SK-N-SH treated with all-trans-retinoic acid at 6 μM for 48 hours (cell line): ENCODE measurements around the gene WDR3.

ENCODE experiments used
- ESRRG ChIP-seq: fragments of 250-450 bp; sonication (Bioruptor Pico); IDR thresholded peaks from 2 replicates; pipeline ENCODE4 v1.6.1; 2021; ENCODE audit warnings: mild to moderate bottlenecking
- RARB ChIP-seq: fragments of 250-450 bp; sonication (Bioruptor Pico); IDR thresholded peaks from 2 replicates; pipeline ENCODE4 v1.8.0; 2021; ENCODE audit warnings: mild to moderate bottlenecking, moderate library complexity
- ZC3H10 ChIP-seq: fragments of 250-450 bp; sonication (Bioruptor Pico); IDR thresholded peaks from 2 replicates; pipeline ENCODE4 v1.5.1; 2021; ENCODE audit warnings: mild to moderate bottlenecking, moderate library complexity
- ZFP30 ChIP-seq: fragments of 450-650 bp; formaldehyde crosslinking; IDR thresholded peaks from 2 replicates; pipeline ENCODE4 v1.5.0; 2022; ENCODE audit warnings: mild to moderate bottlenecking, moderate library complexity
- ZNF565 ChIP-seq: fragments of 450-650 bp; formaldehyde crosslinking; conservative IDR thresholded peaks from 2 replicates; pipeline ENCODE4 v1.5.0; 2020; ENCODE audit warnings: low read depth, mild to moderate bottlenecking, moderate library complexity
- TF ChIP-seq, protein P1 (sequence below): fragments of 250-450 bp; sonication (Bioruptor Pico); IDR thresholded peaks from 2 replicates; pipeline ENCODE4 v1.5.0; 2020; ENCODE audit warnings: mild to moderate bottlenecking, moderate library complexity
- TF ChIP-seq, protein P2 (sequence below): fragments of 250-450 bp; sonication (Bioruptor Pico); IDR thresholded peaks from 2 replicates; pipeline ENCODE4 v1.5.1; 2021; ENCODE audit warnings: mild to moderate bottlenecking, moderate library complexity

Gene WDR3

DNA sequence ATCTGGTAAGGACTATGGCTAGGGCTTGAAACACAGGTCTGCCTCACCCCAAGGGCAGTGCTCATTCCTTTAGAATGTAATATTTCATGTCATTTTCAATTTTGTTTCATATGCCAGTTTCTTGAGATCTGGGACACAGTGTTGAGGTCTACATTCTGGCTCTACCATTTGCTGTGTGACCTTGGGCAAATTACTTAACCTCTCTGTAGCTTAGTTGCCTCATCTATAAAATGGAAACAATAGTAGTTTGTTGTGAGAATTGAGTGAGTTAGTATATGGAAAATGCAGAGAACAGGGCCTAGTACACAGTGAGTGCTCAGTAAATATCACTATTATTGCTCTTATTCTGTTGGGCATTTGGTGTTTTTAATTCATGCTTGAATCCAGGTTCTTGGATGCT is 84.4 kb downstream of the WDR3 start (continued):
- TF ChIP-seq, protein P1, sequence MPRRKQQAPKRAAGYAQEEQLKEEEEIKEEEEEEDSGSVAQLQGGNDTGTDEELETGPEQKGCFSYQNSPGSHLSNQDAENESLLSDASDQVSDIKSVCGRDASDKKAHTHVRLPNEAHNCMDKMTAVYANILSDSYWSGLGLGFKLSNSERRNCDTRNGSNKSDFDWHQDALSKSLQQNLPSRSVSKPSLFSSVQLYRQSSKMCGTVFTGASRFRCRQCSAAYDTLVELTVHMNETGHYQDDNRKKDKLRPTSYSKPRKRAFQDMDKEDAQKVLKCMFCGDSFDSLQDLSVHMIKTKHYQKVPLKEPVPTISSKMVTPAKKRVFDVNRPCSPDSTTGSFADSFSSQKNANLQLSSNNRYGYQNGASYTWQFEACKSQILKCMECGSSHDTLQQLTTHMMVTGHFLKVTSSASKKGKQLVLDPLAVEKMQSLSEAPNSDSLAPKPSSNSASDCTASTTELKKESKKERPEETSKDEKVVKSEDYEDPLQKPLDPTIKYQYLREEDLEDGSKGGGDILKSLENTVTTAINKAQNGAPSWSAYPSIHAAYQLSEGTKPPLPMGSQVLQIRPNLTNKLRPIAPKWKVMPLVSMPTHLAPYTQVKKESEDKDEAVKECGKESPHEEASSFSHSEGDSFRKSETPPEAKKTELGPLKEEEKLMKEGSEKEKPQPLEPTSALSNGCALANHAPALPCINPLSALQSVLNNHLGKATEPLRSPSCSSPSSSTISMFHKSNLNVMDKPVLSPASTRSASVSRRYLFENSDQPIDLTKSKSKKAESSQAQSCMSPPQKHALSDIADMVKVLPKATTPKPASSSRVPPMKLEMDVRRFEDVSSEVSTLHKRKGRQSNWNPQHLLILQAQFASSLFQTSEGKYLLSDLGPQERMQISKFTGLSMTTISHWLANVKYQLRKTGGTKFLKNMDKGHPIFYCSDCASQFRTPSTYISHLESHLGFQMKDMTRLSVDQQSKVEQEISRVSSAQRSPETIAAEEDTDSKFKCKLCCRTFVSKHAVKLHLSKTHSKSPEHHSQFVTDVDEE (CRISPR knock-in tag), result no peak
- no peak for TF ChIP-seq ESRRG (CRISPR knock-in tag)
- no peak for TF ChIP-seq ZC3H10
- TF ChIP-seq, protein P2, sequence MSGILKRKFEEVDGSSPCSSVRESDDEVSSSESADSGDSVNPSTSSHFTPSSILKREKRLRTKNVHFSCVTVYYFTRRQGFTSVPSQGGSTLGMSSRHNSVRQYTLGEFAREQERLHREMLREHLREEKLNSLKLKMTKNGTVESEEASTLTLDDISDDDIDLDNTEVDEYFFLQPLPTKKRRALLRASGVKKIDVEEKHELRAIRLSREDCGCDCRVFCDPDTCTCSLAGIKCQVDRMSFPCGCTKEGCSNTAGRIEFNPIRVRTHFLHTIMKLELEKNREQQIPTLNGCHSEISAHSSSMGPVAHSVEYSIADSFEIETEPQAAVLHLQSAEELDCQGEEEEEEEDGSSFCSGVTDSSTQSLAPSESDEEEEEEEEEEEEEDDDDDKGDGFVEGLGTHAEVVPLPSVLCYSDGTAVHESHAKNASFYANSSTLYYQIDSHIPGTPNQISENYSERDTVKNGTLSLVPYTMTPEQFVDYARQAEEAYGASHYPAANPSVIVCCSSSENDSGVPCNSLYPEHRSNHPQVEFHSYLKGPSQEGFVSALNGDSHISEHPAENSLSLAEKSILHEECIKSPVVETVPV (CRISPR knock-in tag), result no peak
- no peak for TF ChIP-seq ZFP30 (CRISPR knock-in tag)
- no peak for TF ChIP-seq ZNF565 (CRISPR knock-in tag)
- TF ChIP-seq RARB, result no peak
